Thymus (tissue), 11 donors: ENCODE measurements around the gene SNX3. TPM values are rescaled to one million over a fixed set of nuclear protein-coding genes. Genes with fewer than 3 reads are reported as not detected.

Experiments
- DNase-seq, 9 donors: peaks; one replicate each; pipeline ENCODE4 v3.0.0-alpha.2; 2013; ENCODE audit warnings: low spot score in 9 of 9, low read depth in 6 of 9, missing footprints in 1 of 9
- H3K27ac ChIP-seq, 2 donors: one replicate each; pipeline ENCODE4 v1.5.1; 2013; ENCODE audit warnings: control low read depth in 1 of 2, low read depth in 1 of 2, low read length in 1 of 2, mild to moderate bottlenecking in 1 of 2, moderate library complexity in 1 of 2
- H3K27me3 ChIP-seq, 2 donors: one replicate each; pipeline ENCODE4 v1.5.1; 2013; ENCODE audit warnings: low read length in 1 of 2; ENCODE audit not compliant: control insufficient read depth in 2 of 2, insufficient read depth in 1 of 2
- H3K36me3 ChIP-seq, 2 donors: one replicate each; pipeline ENCODE4 v1.5.1; 2013; ENCODE audit warnings: low read length in 1 of 2, mild to moderate bottlenecking in 1 of 2, moderate library complexity in 1 of 2; ENCODE audit not compliant: control insufficient read depth in 2 of 2, insufficient read depth in 2 of 2
- H3K4me1 ChIP-seq, 2 donors: one replicate each; pipeline ENCODE4 v1.5.1; 2013; ENCODE audit warnings: low read length in 2 of 2; ENCODE audit not compliant: control insufficient read depth in 2 of 2, insufficient read depth in 2 of 2
- H3K4me3 ChIP-seq, 2 donors: one replicate each; pipeline ENCODE4 v1.5.1; 2013; ENCODE audit warnings: low read length in 2 of 2, control low read depth in 1 of 2, mild to moderate bottlenecking in 1 of 2
- H3K9me3 ChIP-seq, 2 donors: one replicate each; pipeline ENCODE4 v1.5.1; 2013; ENCODE audit warnings: low read length in 1 of 2, mild to moderate bottlenecking in 1 of 2; ENCODE audit not compliant: control insufficient read depth in 2 of 2, insufficient read depth in 1 of 2
- WGBS: extraction: QIAGEN DNeasy Blood & Tissue Kit; methylation state at CpG from one replicate; pipeline ENCODE4 v1.1.7; 2013; 5-methylcytosine and 5-hydroxymethylcytosine counted together
- polyA plus RNA-seq: library from polyadenylated mRNA; stranded (reverse); fragments of 200-250 nt; gene quantifications from one replicate; pipeline ENCODE4 v1.2.3, GENCODE V29; 2013
- total RNA-seq: library from RNA; stranded (reverse); fragments of 120-200 nt; gene quantifications from one replicate; pipeline ENCODE4 v1.2.4, GENCODE V29; 2013
- donor health status: healthy.

Gene SNX3
- total and polyA plus RNA-seq, 2 donors = 156 to 273 TPM

- Histone ChIP-seq H3K9me3 (no peaks in the 10 kb centered on the region), H3K4me1 (peaks cover 0 to 2% of the 10 kb centered on the region in 2 donors), H3K27ac (no peak overlapping the region), H3K4me3 (no peak overlapping the region), H3K27me3 (no peaks in the 10 kb centered on the region), H3K36me3 (peaks cover 7 to 9% of the 10 kb centered on the region in 2 donors)
- no peak for DNase-seq
- 73% methylated on average over 2 of the region's 2 CpGs for WGBS
Observed at GRCh38 chr6:108236791-108237190, 24.0 kb downstream of the SNX3 start.

- Histone ChIP-seq H3K9me3 (no peaks in the 10 kb centered on the region), H3K27me3 (no peaks in the 10 kb centered on the region), H3K4me1 (peaks cover 0 to 2% of the 10 kb centered on the region in 2 donors), H3K36me3 (peaks cover 0 to 3% of the 10 kb centered on the region in 2 donors), H3K27ac (no peak overlapping the region), H3K4me3 (no peak overlapping the region)
- DNase-seq = no peak
- WGBS = 95% methylated on average over 4 of the region's 4 CpGs
Observed at GRCh38 chr6:108235127-108235526, 25.7 kb downstream of the SNX3 start.

- no peaks in the 10 kb centered on the region for H3K9me3 ChIP-seq
- no peak overlapping the region for H3K4me3 ChIP-seq
- no peak overlapping the region for H3K27ac ChIP-seq
- WGBS = 96% methylated on average over 8 of the region's 8 CpGs
- peaks cover 4 to 9% of the 10 kb centered on the region in 2 donors for H3K36me3 ChIP-seq
- no peaks in the 10 kb centered on the region for H3K4me1 ChIP-seq
- DNase-seq = no peak
- H3K27me3 ChIP-seq = no peaks in the 10 kb centered on the region
Observed at GRCh38 chr6:108228416-108228815, 32.4 kb downstream of the SNX3 start.

GRCh38 chr6:108227290-108227689 is 33.5 kb downstream of the SNX3 start:
- no peak for DNase-seq
- H3K4me3 ChIP-seq = no peak overlapping the region
- WGBS = 96% methylated on average over 3 of the region's 3 CpGs
- no peaks in the 10 kb centered on the region for H3K9me3 ChIP-seq
- H3K36me3 ChIP-seq = peaks cover 4 to 12% of the 10 kb centered on the region in 2 donors
- H3K27me3 ChIP-seq = no peaks in the 10 kb centered on the region
- no peak overlapping the region for H3K27ac ChIP-seq
- no peaks in the 10 kb centered on the region for H3K4me1 ChIP-seq

- Histone ChIP-seq H3K27ac (no peak overlapping the region), H3K36me3 (peaks cover 22 to 26% of the 10 kb centered on the region in 2 donors), H3K9me3 (no peaks in the 10 kb centered on the region), H3K4me3 (no peak overlapping the region), H3K4me1 (no peaks in the 10 kb centered on the region), H3K27me3 (no peaks in the 10 kb centered on the region)
- no peak for DNase-seq
- 30% methylated on average over 1 of the region's 1 CpG for WGBS
Observed at GRCh38 chr6:108222504-108222903, 38.3 kb downstream of the SNX3 start.

- DNase-seq = no peak
- H3K36me3 ChIP-seq = peaks cover 22 to 26% of the 10 kb centered on the region in 2 donors
- 96% methylated on average over 2 of the region's 2 CpGs for WGBS
- no peaks in the 10 kb centered on the region for H3K9me3 ChIP-seq
- H3K27me3 ChIP-seq = no peaks in the 10 kb centered on the region
- no peak overlapping the region for H3K4me3 ChIP-seq
- no peaks in the 10 kb centered on the region for H3K4me1 ChIP-seq
- no peak overlapping the region for H3K27ac ChIP-seq
Observed at GRCh38 chr6:108222064-108222463, 38.8 kb downstream of the SNX3 start.

- Histone ChIP-seq H3K27ac (no peak overlapping the region), H3K9me3 (no peaks in the 10 kb centered on the region), H3K4me1 (no peaks in the 10 kb centered on the region), H3K27me3 (no peaks in the 10 kb centered on the region), H3K4me3 (no peak overlapping the region), H3K36me3 (peaks cover 12 to 34% of the 10 kb centered on the region in 2 donors)
- WGBS = 97% methylated on average over 2 of the region's 2 CpGs
- DNase-seq = no peak
Observed at GRCh38 chr6:108211671-108212070, 49.2 kb downstream of the SNX3 start.

GRCh38 chr6:108210556-108210955 is 50.3 kb downstream of the SNX3 start:
- Histone ChIP-seq H3K4me3 (no peak overlapping the region), H3K36me3 (peaks cover 9 to 27% of the 10 kb centered on the region in 2 donors), H3K4me1 (no peaks in the 10 kb centered on the region), H3K27ac (no peak overlapping the region), H3K9me3 (no peaks in the 10 kb centered on the region), H3K27me3 (no peaks in the 10 kb centered on the region)
- no peak for DNase-seq
- WGBS = 96% methylated on average over 2 of the region's 2 CpGs

- Histone ChIP-seq H3K36me3 (peaks cover 7 to 24% of the 10 kb centered on the region in 2 donors), H3K27me3 (no peaks in the 10 kb centered on the region), H3K27ac (no peak overlapping the region), H3K4me3 (no peak overlapping the region), H3K9me3 (no peaks in the 10 kb centered on the region), H3K4me1 (no peaks in the 10 kb centered on the region)
- WGBS = 96% methylated on average over 5 of the region's 5 CpGs
- DNase-seq = no peak
Observed at GRCh38 chr6:108209738-108210137, 51.1 kb downstream of the SNX3 start.

- Histone ChIP-seq H3K4me1 (no peaks in the 10 kb centered on the region), H3K27me3 (no peaks in the 10 kb centered on the region), H3K36me3 (peaks cover 7 to 20% of the 10 kb centered on the region in 2 donors), H3K27ac (no peak overlapping the region), H3K4me3 (no peak overlapping the region), H3K9me3 (no peaks in the 10 kb centered on the region)
- no peak for DNase-seq
- 99% methylated on average over 4 of the region's 4 CpGs for WGBS
Observed at GRCh38 chr6:108207013-108207412, 53.8 kb downstream of the SNX3 start.
